ENCODE data around the gene PTPN23. TPM values are rescaled to one million over a fixed set of nuclear protein-coding genes. Genes with fewer than 3 reads are reported as not detected.

PTPN23 gene
- polyA plus RNA-seq, 1 experiment = 1.3 TPM

GRCh38 chr3:47407896-47408838 is 27.3 kb downstream of the PTPN23 start:
- no peak for DNase-seq (ENCODE audit: low read depth, low spot score)
- Histone ChIP-seq H3K27me3 (ENCODE audit: control insufficient read depth, insufficient read depth, low read length) (no peaks in the 10 kb centered on the region), H3K27ac (ENCODE audit: low read depth, low read length) (no peak overlapping the region), H3K9me3 (ENCODE audit: control insufficient read depth, insufficient read depth, low read length) (no peaks in the 10 kb centered on the region; the same call in 1 of the 2 replicates), H3K4me3 (ENCODE audit: low read depth, low read length) (no peak overlapping the region)
- TF ChIP-seq, protein P1, sequence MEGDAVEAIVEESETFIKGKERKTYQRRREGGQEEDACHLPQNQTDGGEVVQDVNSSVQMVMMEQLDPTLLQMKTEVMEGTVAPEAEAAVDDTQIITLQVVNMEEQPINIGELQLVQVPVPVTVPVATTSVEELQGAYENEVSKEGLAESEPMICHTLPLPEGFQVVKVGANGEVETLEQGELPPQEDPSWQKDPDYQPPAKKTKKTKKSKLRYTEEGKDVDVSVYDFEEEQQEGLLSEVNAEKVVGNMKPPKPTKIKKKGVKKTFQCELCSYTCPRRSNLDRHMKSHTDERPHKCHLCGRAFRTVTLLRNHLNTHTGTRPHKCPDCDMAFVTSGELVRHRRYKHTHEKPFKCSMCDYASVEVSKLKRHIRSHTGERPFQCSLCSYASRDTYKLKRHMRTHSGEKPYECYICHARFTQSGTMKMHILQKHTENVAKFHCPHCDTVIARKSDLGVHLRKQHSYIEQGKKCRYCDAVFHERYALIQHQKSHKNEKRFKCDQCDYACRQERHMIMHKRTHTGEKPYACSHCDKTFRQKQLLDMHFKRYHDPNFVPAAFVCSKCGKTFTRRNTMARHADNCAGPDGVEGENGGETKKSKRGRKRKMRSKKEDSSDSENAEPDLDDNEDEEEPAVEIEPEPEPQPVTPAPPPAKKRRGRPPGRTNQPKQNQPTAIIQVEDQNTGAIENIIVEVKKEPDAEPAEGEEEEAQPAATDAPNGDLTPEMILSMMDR (IDR thresholded peaks at IDR 0.05; ENCODE audit: low read depth, low read length) = no peak
- ChIA-PET POLR2A (no interaction called here), CTCF (no interaction called here)

DNA sequence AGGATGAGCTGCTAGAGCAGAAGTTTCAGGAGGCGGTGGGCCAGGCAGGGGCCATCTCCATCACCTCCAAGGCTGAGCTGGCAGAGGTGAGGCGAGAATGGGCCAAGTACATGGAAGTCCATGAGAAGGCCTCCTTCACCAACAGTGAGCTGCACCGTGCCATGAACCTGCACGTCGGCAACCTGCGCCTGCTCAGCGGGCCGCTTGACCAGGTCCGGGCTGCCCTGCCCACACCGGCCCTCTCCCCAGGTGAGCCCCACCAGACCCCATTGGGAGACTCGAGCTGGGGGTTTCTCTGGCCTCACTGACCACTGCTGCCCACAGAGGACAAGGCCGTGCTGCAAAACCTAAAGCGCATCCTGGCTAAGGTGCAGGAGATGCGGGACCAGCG is 28.0 kb downstream of the PTPN23 start:
- POLR2A ChIA-PET = no interaction called here
- Histone ChIP-seq H3K27me3 (ENCODE audit: control insufficient read depth, insufficient read depth, low read length) (no peaks in the 10 kb centered on the region), H3K4me3 (ENCODE audit: low read depth, low read length) (no peak overlapping the region), H3K9me3 (ENCODE audit: control insufficient read depth, insufficient read depth, low read length) (no peaks in the 10 kb centered on the region; the same call in 1 of the 2 replicates), H3K27ac (ENCODE audit: low read depth, low read length) (no peak overlapping the region)
- no peak for DNase-seq (ENCODE audit: low read depth, low spot score)
- CTCF ChIA-PET = no interaction called here
- TF ChIP-seq, protein P1 (IDR thresholded peaks at IDR 0.05; ENCODE audit: low read depth, low read length) = no peak

- H3K4me3 ChIP-seq (ENCODE audit: low read depth, low read length) = no peak overlapping the region
- POLR2A ChIA-PET = no interaction called here
- TF ChIP-seq, protein P1 (IDR thresholded peaks at IDR 0.05; ENCODE audit: low read depth, low read length) = no peak
- no peak overlapping the region for H3K27ac ChIP-seq (ENCODE audit: low read depth, low read length)
- no peaks in the 10 kb centered on the region for H3K27me3 ChIP-seq (ENCODE audit: control insufficient read depth, insufficient read depth, low read length)
- CTCF ChIA-PET = interaction anchor here (1.1 kb wide), 1 partner anchor 13 kb away, joined by 3 read pairs; no protein-coding TSS in a partner anchor
- no peak for DNase-seq (ENCODE audit: low read depth, low spot score)
- H3K9me3 ChIP-seq (ENCODE audit: control insufficient read depth, insufficient read depth, low read length) = no peaks in the 10 kb centered on the region; the same call in 1 of the 2 replicates
These were observed 28.5 kb downstream of the PTPN23 start for GRCh38 chr3:47409284-47409683.

DNA sequence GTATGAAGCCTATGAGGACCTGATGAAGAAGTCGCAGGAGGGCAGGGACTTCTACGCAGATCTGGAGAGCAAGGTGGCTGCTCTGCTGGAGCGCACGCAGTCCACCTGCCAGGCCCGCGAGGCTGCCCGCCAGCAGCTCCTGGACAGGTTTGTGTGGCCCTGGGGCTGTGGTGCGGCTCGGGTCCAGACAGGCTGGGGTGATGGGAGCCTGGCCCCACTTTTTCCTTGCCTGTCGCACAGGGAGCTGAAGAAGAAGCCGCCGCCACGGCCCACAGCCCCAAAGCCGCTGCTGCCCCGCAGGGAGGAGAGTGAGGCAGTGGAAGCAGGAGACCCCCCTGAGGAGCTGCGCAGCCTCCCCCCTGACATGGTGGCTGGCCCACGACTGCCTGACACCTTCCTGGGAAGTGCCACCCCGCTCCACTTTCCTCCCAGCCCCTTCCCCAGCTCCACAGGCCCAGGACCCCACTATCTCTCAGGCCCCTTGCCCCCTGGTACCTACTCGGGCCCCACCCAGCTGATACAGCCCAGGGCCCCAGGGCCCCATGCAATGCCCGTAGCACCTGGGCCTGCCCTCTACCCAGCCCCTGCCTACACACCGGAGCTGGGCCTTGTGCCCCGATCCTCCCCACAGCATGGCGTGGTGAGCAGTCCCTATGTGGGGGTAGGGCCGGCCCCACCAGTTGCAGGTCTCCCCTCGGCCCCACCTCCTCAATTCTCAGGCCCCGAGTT is 29.0 kb downstream of the PTPN23 start:
- Histone ChIP-seq H3K9me3 (ENCODE audit: control insufficient read depth, insufficient read depth, low read length) (no peaks in the 10 kb centered on the region; the same call in 1 of the 2 replicates), H3K27ac (ENCODE audit: low read depth, low read length) (no peak overlapping the region), H3K4me3 (ENCODE audit: low read depth, low read length) (no peak overlapping the region), H3K27me3 (ENCODE audit: control insufficient read depth, insufficient read depth, low read length) (no peaks in the 10 kb centered on the region)
- no peak for DNase-seq (ENCODE audit: low read depth, low spot score)
- TF ChIP-seq, protein P1 (IDR thresholded peaks at IDR 0.05; ENCODE audit: low read depth, low read length) = no peak
- ChIA-PET CTCF (interaction anchor here (1.1 kb wide), 1 partner anchor 12 kb away, joined by 3 read pairs; no protein-coding TSS in a partner anchor), POLR2A (no interaction called here)

GRCh38 chr3:47410417-47410720 is 29.5 kb downstream of the PTPN23 start:
- Histone ChIP-seq H3K4me3 (ENCODE audit: low read depth, low read length) (no peak overlapping the region), H3K27me3 (ENCODE audit: control insufficient read depth, insufficient read depth, low read length) (no peaks in the 10 kb centered on the region), H3K27ac (ENCODE audit: low read depth, low read length) (no peak overlapping the region), H3K9me3 (ENCODE audit: control insufficient read depth, insufficient read depth, low read length) (no peaks in the 10 kb centered on the region; the same call in 1 of the 2 replicates)
- CTCF ChIA-PET = interaction anchor here (1.1 kb wide), 1 partner anchor 11 kb away, joined by 3 read pairs; no protein-coding TSS in a partner anchor
- POLR2A ChIA-PET = no interaction called here
- TF ChIP-seq, protein P1 (IDR thresholded peaks at IDR 0.05; ENCODE audit: low read depth, low read length) = no peak
- no peak for DNase-seq (ENCODE audit: low read depth, low spot score)

All from AG04450 (cell line).